Activated CD8-positive, alpha-beta T cell treated with anti-CD3 and anti-CD28 coated beads, Interleukin-2, amount 10 ng/mL, durations not matched to agents 7 days and 5 days (primary cell): ENCODE data around the gene PDZD7. TPM values are rescaled to one million over a fixed set of nuclear protein-coding genes. Genes with fewer than 3 reads are reported as not detected.

Experiments used
- ATAC-seq: fragments of 150-1000 bp; cut with Tn5 transposase; one replicate; pipeline ENCODE4 v1.10.0; 2021; ENCODE audit warnings: moderate library complexity
- CTCF ChIA-PET: fragments of 350-600 bp; sonication (Branson Sonifier 250); formaldehyde crosslinking; loops from one replicate; lab custom pipeline; 2021; ENCODE audit warnings: antibody characterized with exemption; lab: Charles Lee
- POLR2A ChIA-PET: fragments of 350-600 bp; sonication (Branson Sonifier 250); formaldehyde crosslinking; loops from one replicate; lab custom pipeline; 2021; ENCODE audit warnings: antibody characterized with exemption; lab: Charles Lee
- DNase-seq: peaks from one replicate; pipeline ENCODE4 v3.0.0-alpha.2; 2020
- H3K27ac Mint-ChIP-seq: one replicate; pipeline ENCODE4 v1.8.0; 2021; ENCODE audit warnings: mild to moderate bottlenecking, mixed read lengths
- H3K27me3 Mint-ChIP-seq: one replicate; pipeline ENCODE4 v1.8.0; 2021; ENCODE audit warnings: low read depth, mixed read lengths
- H3K36me3 Mint-ChIP-seq: one replicate; pipeline ENCODE4 v1.8.0; 2021; ENCODE audit warnings: low read depth, mixed read lengths
- H3K4me1 Mint-ChIP-seq: one replicate; pipeline ENCODE4 v1.8.0; 2021; ENCODE audit warnings: low read depth, mixed read lengths
- H3K4me3 Mint-ChIP-seq: one replicate; pipeline ENCODE4 v1.8.0; 2021; ENCODE audit warnings: mild to moderate bottlenecking, mixed read lengths
- H3K9me3 Mint-ChIP-seq: one replicate; pipeline ENCODE4 v1.8.0; 2022; ENCODE audit warnings: mixed read lengths; ENCODE audit not compliant: insufficient read depth
- total RNA-seq, 2 experiments: library from RNA; stranded (reverse); gene quantifications; one replicate each; pipeline ENCODE4 v1.2.3, GENCODE V29; 2021

Gene PDZD7
- total RNA-seq, 2 experiments from 2014 or later, result 0.47 to 0.50 TPM

- Mint-ChIP-seq H3K9me3 (no peaks in the 10 kb centered on the region), H3K4me1 (peaks cover 20% of the 10 kb centered on the region), H3K4me3 (no peak overlapping the region), H3K27me3 (peaks cover 17% of the 10 kb centered on the region), H3K27ac (no peak overlapping the region), H3K36me3 (no peaks in the 10 kb centered on the region)
- DNase-seq (no peak), ATAC-seq (no peak)
- ChIA-PET CTCF (interaction anchor here (0.8 to 14.0 kb wide), 5 partner anchors 10 to 33 kb away, joined by 3 to 169 read pairs (median 3); partner anchors contain the start of gene KAZALD1), POLR2A (no interaction called here)
These were observed 2.2 kb downstream of the PDZD7 start for GRCh38 chr10:101028446-101029337.

- CTCF ChIA-PET, result interaction anchor here (1.0 to 14.0 kb wide), 4 partner anchors 10 to 32 kb away, joined by 3 to 169 read pairs (median 4); no protein-coding TSS in a partner anchor
- POLR2A ChIA-PET, result no interaction called here
- Mint-ChIP-seq H3K9me3 (no peaks in the 10 kb centered on the region), H3K27ac (no peak overlapping the region), H3K4me1 (peaks cover 6% of the 10 kb centered on the region), H3K27me3 (peaks cover 17% of the 10 kb centered on the region), H3K36me3 (no peaks in the 10 kb centered on the region), H3K4me3 (no peak overlapping the region)
- no peak for ATAC-seq
- no peak for DNase-seq
These were observed 3.7 kb downstream of the PDZD7 start for GRCh38 chr10:101027106-101027720.

- Mint-ChIP-seq H3K4me3 (no peak overlapping the region), H3K36me3 (no peaks in the 10 kb centered on the region), H3K27ac (no peak overlapping the region), H3K27me3 (peaks cover 17% of the 10 kb centered on the region), H3K4me1 (peaks cover 5% of the 10 kb centered on the region), H3K9me3 (no peaks in the 10 kb centered on the region)
- DNase-seq (no peak), ATAC-seq (no peak)
- ChIA-PET CTCF (interaction anchor here (1.9 kb wide), 1 partner anchor 9 kb away, joined by 7 read pairs; no protein-coding TSS in a partner anchor), POLR2A (no interaction called here)
These were observed 7.8 kb downstream of the PDZD7 start for GRCh38 chr10:101022967-101023705.

DNA sequence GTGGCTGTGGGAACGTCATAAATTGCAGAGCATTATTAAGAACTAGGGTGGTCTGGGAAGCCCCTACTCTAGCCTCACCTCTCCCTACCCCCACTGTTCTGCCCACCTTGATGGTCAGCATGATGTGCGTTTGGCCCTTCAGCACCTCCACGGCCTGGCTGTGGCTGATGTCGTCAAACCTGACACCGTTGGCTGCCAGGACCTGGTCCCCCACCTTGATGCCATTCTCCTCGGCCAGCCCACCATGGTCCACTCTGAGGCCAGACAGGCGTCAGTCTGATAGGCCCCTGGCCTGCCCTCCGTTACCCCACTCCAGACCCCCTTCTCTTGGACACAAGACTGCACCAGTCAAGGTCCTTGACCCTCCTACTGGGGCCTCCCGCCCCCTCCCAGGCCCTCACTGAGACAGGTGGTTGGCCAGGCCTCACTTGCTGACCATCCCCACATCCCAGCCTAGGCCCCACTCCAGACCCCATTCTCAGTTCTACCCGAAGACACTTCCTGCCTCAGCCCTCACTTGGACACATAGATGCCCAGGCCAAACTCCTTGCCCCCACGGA, 9.2 kb downstream of the PDZD7 start:
- ChIA-PET CTCF (no interaction called here), POLR2A (no interaction called here)
- Mint-ChIP-seq H3K36me3 (no peaks in the 10 kb centered on the region), H3K27ac (no peak overlapping the region), H3K9me3 (no peaks in the 10 kb centered on the region), H3K4me1 (peaks cover 5% of the 10 kb centered on the region), H3K4me3 (no peak overlapping the region), H3K27me3 (peaks cover 23% of the 10 kb centered on the region)
- DNase-seq, result no peak
- ATAC-seq, result no peak

- Mint-ChIP-seq H3K9me3 (no peaks in the 10 kb centered on the region), H3K27ac (no peak overlapping the region), H3K36me3 (no peaks in the 10 kb centered on the region), H3K4me1 (peaks cover 5% of the 10 kb centered on the region), H3K4me3 (no peak overlapping the region), H3K27me3 (peaks cover 28% of the 10 kb centered on the region)
- ATAC-seq (no peak), DNase-seq (no peak)
- CTCF ChIA-PET, result no interaction called here
- POLR2A ChIA-PET, result no interaction called here
These were observed 9.7 kb downstream of the PDZD7 start for GRCh38 chr10:101021239-101021638.

DNA sequence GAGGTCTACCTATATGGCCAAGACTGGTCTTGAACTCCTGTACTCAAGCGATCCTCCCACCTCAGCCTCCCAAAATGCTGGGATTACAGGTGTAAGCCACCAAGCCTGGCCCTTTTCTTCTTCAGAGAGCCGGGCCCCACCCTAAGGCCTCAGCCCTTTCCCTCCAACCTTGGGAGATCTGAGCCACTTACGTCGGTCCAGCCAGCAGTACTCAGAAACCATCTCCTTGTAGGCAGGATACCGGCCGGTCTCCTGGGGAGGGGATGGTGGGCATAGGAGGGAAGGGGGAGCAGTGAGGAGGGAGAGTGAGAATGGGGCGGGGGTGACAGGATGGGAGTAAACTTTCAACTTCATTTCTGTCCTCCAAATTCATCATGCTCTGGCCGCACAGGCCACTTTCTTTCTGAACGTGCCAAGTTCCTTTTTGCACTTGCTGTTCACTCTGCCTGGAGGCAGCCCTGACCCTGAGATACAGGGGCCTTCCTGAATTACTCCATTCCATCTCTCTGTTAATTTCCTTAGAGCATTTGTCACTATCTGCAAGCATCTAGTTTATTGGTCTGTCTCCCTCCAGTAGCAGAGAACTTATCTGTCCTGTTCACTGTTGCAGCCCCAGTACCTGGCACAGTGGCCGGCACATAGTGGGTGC, 10.4 kb downstream of the PDZD7 start:
- ChIA-PET CTCF (interaction anchor here (2.3 to 6.8 kb wide), 4 partner anchors 11 to 22 kb away, joined by 16 to 169 read pairs (median 92); partner anchors contain the start of genes LZTS2, PDZD7 and SFXN3), POLR2A (no interaction called here)
- Mint-ChIP-seq H3K36me3 (no peaks in the 10 kb centered on the region), H3K27me3 (peaks cover 32% of the 10 kb centered on the region), H3K4me1 (peaks cover 5% of the 10 kb centered on the region), H3K4me3 (no peak overlapping the region), H3K9me3 (no peaks in the 10 kb centered on the region), H3K27ac (no peak overlapping the region)
- DNase-seq (no peak), ATAC-seq (no peak)

GRCh38 chr10:101019440-101019703, 11.6 kb downstream of the PDZD7 start:
- Mint-ChIP-seq H3K36me3 (no peaks in the 10 kb centered on the region), H3K4me1 (peaks cover 7% of the 10 kb centered on the region), H3K27ac (no peak overlapping the region), H3K27me3 (peaks cover 40% of the 10 kb centered on the region), H3K9me3 (no peaks in the 10 kb centered on the region), H3K4me3 (no peak overlapping the region)
- no peak for ATAC-seq
- no peak for DNase-seq
- ChIA-PET POLR2A (no interaction called here), CTCF (interaction anchor here (0.6 to 6.8 kb wide), 22 partner anchors 12 to 569 kb away, joined by 3 to 169 read pairs (median 5); partner anchors contain the start of genes DPCD, KAZALD1, LZTS2 and PDZD7)

DNA sequence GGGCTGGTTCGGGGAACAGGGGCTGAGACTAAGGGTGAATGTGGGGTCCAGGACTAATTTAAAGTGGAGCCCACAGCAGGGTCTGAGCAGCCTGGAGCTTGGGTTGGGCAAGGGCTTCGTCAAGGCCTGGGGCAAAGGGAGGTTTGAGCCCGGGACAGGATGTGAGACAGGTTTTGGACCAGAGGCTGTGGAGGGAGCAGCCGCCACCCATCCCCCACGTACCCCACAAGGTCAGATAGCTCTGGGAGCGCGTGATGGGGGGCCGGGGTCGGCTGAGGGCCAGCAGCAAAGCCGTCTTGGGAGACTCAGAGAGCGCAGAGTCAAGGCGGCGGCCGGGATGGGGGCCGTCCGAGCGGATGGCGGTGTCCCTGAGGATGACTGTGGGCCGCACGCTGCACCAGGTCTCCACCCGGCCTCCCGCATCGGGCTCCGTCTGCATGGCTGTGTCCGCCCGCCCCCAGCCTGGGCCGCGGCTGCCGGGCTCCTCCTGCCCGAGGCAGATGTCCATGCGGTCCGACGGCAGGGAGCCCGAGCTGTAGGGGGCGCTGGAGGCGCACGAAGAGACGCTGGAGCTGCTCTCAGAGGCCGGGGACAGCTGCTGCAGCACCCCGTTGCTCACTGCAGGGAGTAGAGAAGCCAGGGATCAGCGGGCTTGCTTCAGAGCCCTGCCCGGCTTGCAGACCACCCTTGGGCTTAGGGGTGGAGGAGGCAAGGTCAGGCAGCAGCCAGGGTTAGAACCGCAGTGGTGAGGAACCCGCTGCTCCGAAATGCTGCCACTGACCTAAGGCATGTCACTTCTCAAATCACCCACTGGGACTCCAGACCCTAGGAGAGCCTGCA, 12.1 kb downstream of the PDZD7 start:
- no peaks in the 10 kb centered on the region for H3K9me3 Mint-ChIP-seq
- no peak overlapping the region for H3K27ac Mint-ChIP-seq
- ATAC-seq, result peak; percentile 90
- POLR2A ChIA-PET, result no interaction called here
- no peaks in the 10 kb centered on the region for H3K36me3 Mint-ChIP-seq
- CTCF ChIA-PET, result interaction anchor here (0.6 to 6.8 kb wide), 23 partner anchors 11 to 569 kb away, joined by 3 to 169 read pairs (median 5); partner anchors contain the start of genes DPCD, KAZALD1, LZTS2 and PDZD7
- peaks cover 43% of the 10 kb centered on the region for H3K27me3 Mint-ChIP-seq
- peaks cover 10% of the 10 kb centered on the region for H3K4me1 Mint-ChIP-seq
- peak; percentile 83 for DNase-seq
- no peak overlapping the region for H3K4me3 Mint-ChIP-seq

DNA sequence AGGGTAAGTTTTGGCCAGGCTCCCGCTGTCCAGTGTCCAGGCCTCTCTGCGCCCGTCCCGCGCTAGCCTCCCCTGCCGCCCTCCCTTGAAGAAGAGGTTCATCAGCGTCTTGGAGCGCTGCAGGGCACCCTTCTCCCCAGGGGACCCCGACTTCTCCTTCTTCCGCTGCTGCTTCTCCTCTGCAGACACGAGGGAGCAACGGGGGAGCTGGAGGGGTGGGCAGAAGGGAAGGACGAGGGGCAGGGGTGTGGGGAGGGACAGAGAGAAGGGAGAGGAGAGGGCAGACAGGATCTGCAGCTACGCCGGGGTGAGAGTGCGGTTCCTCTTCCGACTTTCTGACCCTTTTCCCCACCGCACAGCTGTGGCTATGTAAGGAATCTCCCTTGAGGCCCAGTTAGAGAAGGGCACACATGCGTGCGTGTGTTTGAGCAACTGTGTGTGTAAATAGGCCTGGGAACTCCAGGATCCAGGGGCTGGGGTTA, 12.8 kb downstream of the PDZD7 start:
- ATAC-seq (no peak), DNase-seq (no peak)
- CTCF ChIA-PET, result interaction anchor here (0.8 to 6.8 kb wide), 14 partner anchors 10 to 73 kb away, joined by 3 to 169 read pairs (median 6); partner anchors contain the start of genes KAZALD1, LZTS2, PDZD7 and SFXN3
- Mint-ChIP-seq H3K27me3 (peaks cover 45% of the 10 kb centered on the region), H3K36me3 (no peaks in the 10 kb centered on the region), H3K4me1 (peaks cover 14% of the 10 kb centered on the region), H3K4me3 (no peak overlapping the region), H3K9me3 (no peaks in the 10 kb centered on the region), H3K27ac (no peak overlapping the region)
- POLR2A ChIA-PET, result no interaction called here

- Mint-ChIP-seq H3K36me3 (no peaks in the 10 kb centered on the region), H3K27ac (no peak overlapping the region), H3K4me1 (peaks cover 21% of the 10 kb centered on the region), H3K9me3 (no peaks in the 10 kb centered on the region), H3K4me3 (no peak overlapping the region), H3K27me3 (peaks cover 46% of the 10 kb centered on the region)
- DNase-seq (no peak), ATAC-seq (no peak)
- ChIA-PET CTCF (interaction anchor here (1.0 to 6.8 kb wide), 7 partner anchors 9 to 482 kb away, joined by 3 to 169 read pairs (median 6); partner anchors contain the start of genes LZTS2, PDZD7 and SFXN3), POLR2A (no interaction called here)
These were observed 14.1 kb downstream of the PDZD7 start for GRCh38 chr10:101016814-101017213.
